GF-D8 (cell line): ENCODE results near the gene SLC20A1.
"Not testable (repeated sequence)": the region's sequence is repeated elsewhere in the genome, so short reads cannot be mapped to it uniquely, and the experiment has no call there.

Experiments used
- DNase-seq: peaks from one replicate; lab custom pipeline; 2025; lab: John Stamatoyannopoulos, UW

SLC20A1 gene

GRCh38 chr2:112645310-112646101, at the start of gene SLC20A1:
SLC20A1 (plus strand) TSS chr2:112645939; CDS start chr2:112646829, 890 bp downstream.
- peak; percentile 90 for DNase-seq

- DNase-seq = no peak
These were observed 48.0 kb upstream of the SLC20A1 start for GRCh38 chr2:112597537-112598322.

- DNase-seq = no peak
These were observed 45.1 kb upstream of the SLC20A1 start for GRCh38 chr2:112600634-112601033.

- no peak for DNase-seq
These were observed 44.0 kb upstream of the SLC20A1 start for GRCh38 chr2:112601754-112602153.

GRCh38 chr2:112602917-112603316, 42.8 kb upstream of the SLC20A1 start:
- DNase-seq = no peak

- no peak for DNase-seq
These were observed 42.0 kb upstream of the SLC20A1 start for GRCh38 chr2:112603731-112604130.

GRCh38 chr2:112604952-112605351, 40.8 kb upstream of the SLC20A1 start:
- no peak for DNase-seq

GRCh38 chr2:112605926-112606325, 39.8 kb upstream of the SLC20A1 start:
- no peak for DNase-seq

GRCh38 chr2:112606547-112606946, 39.2 kb upstream of the SLC20A1 start:
- DNase-seq = no peak

GRCh38 chr2:112607680-112608438, 37.9 kb upstream of the SLC20A1 start:
- no peak for DNase-seq

- not testable (repeated sequence) for DNase-seq
These were observed 36.4 kb upstream of the SLC20A1 start for GRCh38 chr2:112609320-112609719.

GRCh38 chr2:112612283-112612682, 33.5 kb upstream of the SLC20A1 start:
- not testable (repeated sequence) for DNase-seq

GRCh38 chr2:112614201-112614840, 31.4 kb upstream of the SLC20A1 start:
- DNase-seq = no peak

- DNase-seq = no peak
These were observed 30.7 kb upstream of the SLC20A1 start for GRCh38 chr2:112615051-112615450.

GRCh38 chr2:112615798-112616197, 29.9 kb upstream of the SLC20A1 start:
- not testable (repeated sequence) for DNase-seq

GRCh38 chr2:112618383-112618782, 27.4 kb upstream of the SLC20A1 start:
- DNase-seq = no peak

GRCh38 chr2:112621790-112622527, 23.8 kb upstream of the SLC20A1 start:
- DNase-seq = no peak

GRCh38 chr2:112622528-112622849, 23.2 kb upstream of the SLC20A1 start:
- DNase-seq = no peak

- no peak for DNase-seq
These were observed 21.6 kb upstream of the SLC20A1 start for GRCh38 chr2:112623913-112624777.

GRCh38 chr2:112625474-112626114, 20.1 kb upstream of the SLC20A1 start:
- DNase-seq = no peak
